Loucy (cell line): Measurements from ENCODE around the gene ARHGAP24.

ENCODE experiments used
- H2AFZ ChIP-seq: fragments of 200-600 bp; sonication (generic); 2 replicates; pipeline ENCODE4 v1.6.0; 2016; ENCODE audit warnings: antibody characterized with exemption, mild to moderate bottlenecking, low read length, moderate library complexity
- H3F3A ChIP-seq: fragments of 200-600 bp; 2 replicates; pipeline ENCODE4 v1.6.0; 2016; ENCODE audit warnings: antibody characterized with exemption, low read depth, mild to moderate bottlenecking
- H3K27me3 ChIP-seq: fragments of 200-600 bp; sonication (generic); 2 replicates; pipeline ENCODE4 v1.6.1; 2014; ENCODE audit warnings: low read length, mild to moderate bottlenecking; ENCODE audit not compliant: insufficient read depth, poor library complexity, severe bottlenecking
- H3K36me3 ChIP-seq: fragments of 200-600 bp; sonication (generic); 2 replicates; pipeline ENCODE4 v1.6.1; 2016; ENCODE audit warnings: low read length; ENCODE audit not compliant: insufficient read depth
- H3K4me1 ChIP-seq: fragments of 200-600 bp; sonication (generic); 2 replicates; pipeline ENCODE4 v1.5.1; 2014; ENCODE audit warnings: low read length, mild to moderate bottlenecking; ENCODE audit not compliant: insufficient read depth, poor library complexity, severe bottlenecking
- H3K4me2 ChIP-seq: fragments of 200-600 bp; sonication (generic); 2 replicates; pipeline ENCODE4 v1.6.0; 2014; ENCODE audit warnings: antibody characterized with exemption, low read length, low read depth, mild to moderate bottlenecking; ENCODE audit not compliant: poor library complexity, severe bottlenecking
- H3K4me3 ChIP-seq: fragments of 200-600 bp; sonication (generic); 2 replicates; pipeline ENCODE4 v1.5.1; 2014; ENCODE audit warnings: low read length, mild to moderate bottlenecking, mixed read lengths; ENCODE audit not compliant: poor library complexity, severe bottlenecking
- H3K79me2 ChIP-seq: fragments of 200-600 bp; sonication (generic); 2 replicates; pipeline ENCODE4 v1.6.1; 2014; ENCODE audit warnings: low read length; ENCODE audit not compliant: insufficient read depth
- H3K9ac ChIP-seq: fragments of 200-600 bp; sonication (generic); 2 replicates; pipeline ENCODE4 v1.6.0; 2014; ENCODE audit warnings: mild to moderate bottlenecking, low read depth, low read length, moderate library complexity; ENCODE audit not compliant: poor library complexity, severe bottlenecking
- H3K9me2 ChIP-seq: fragments of 200-600 bp; sonication (generic); replicated peaks from 2 replicates; pipeline ENCODE4 v1.6.1; 2016; ENCODE audit warnings: low read depth, low read length, mixed read lengths
- H3K9me3 ChIP-seq: fragments of 200-600 bp; sonication (generic); 2 replicates; pipeline ENCODE4 v1.6.1; 2014; ENCODE audit warnings: mild to moderate bottlenecking, antibody characterized with exemption, low read length, low read depth; ENCODE audit not compliant: insufficient read depth
- H4K20me1 ChIP-seq: fragments of 200-600 bp; sonication (generic); 2 replicates; pipeline ENCODE4 v1.6.0; 2014; ENCODE audit warnings: antibody characterized with exemption, low read length, mild to moderate bottlenecking; ENCODE audit not compliant: insufficient read depth, poor library complexity, severe bottlenecking
- EZH2phosphoT487 ChIP-seq: fragments of 200-600 bp; IDR thresholded peaks from 2 replicates; pipeline ENCODE4 v1.6.1; 2018; ENCODE audit warnings: antibody characterized with exemption, mild to moderate bottlenecking, moderate library complexity, borderline replicate concordance
- TF ChIP-seq, protein P1 (sequence below): fragments of 200-600 bp; sonication (generic); conservative IDR thresholded peaks from 2 replicates; pipeline ENCODE4 v1.5.1; 2014; ENCODE audit warnings: mild to moderate bottlenecking, antibody characterized with exemption, low read length

The ARHGAP24 gene

DNA sequence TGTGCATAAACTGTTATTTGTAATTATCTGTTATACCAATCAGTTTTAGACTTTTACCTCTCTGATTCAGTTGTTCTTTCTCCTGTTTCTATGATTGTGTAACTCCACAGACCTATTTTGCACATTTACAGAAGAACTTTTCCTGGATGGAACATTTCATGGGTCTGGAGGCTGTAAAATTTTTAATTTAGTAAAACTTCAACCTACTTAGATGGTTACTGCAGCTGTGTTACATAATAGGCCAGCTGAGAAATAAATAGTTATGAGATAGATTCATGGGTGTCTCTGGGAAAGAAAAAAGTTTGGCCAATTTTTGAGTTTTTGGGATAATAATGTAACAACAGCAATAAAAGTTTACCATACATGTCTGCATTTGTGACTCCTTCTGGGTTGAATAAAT, 253.5 kb downstream of the ARHGAP24 start:
- no peak overlapping the region for H3K4me3 ChIP-seq
- H3K9ac ChIP-seq, result no peak overlapping the region
- H3K36me3 ChIP-seq, result no peaks in the 10 kb centered on the region
- H3F3A ChIP-seq, result no peaks in the 10 kb centered on the region
- H3K9me3 ChIP-seq, result no peaks in the 10 kb centered on the region
- H3K9me2 ChIP-seq, result no peaks in the 10 kb centered on the region
- no peaks in the 10 kb centered on the region for H3K4me1 ChIP-seq
- no peaks in the 10 kb centered on the region for H3K27me3 ChIP-seq
- TF ChIP-seq, protein P1, sequence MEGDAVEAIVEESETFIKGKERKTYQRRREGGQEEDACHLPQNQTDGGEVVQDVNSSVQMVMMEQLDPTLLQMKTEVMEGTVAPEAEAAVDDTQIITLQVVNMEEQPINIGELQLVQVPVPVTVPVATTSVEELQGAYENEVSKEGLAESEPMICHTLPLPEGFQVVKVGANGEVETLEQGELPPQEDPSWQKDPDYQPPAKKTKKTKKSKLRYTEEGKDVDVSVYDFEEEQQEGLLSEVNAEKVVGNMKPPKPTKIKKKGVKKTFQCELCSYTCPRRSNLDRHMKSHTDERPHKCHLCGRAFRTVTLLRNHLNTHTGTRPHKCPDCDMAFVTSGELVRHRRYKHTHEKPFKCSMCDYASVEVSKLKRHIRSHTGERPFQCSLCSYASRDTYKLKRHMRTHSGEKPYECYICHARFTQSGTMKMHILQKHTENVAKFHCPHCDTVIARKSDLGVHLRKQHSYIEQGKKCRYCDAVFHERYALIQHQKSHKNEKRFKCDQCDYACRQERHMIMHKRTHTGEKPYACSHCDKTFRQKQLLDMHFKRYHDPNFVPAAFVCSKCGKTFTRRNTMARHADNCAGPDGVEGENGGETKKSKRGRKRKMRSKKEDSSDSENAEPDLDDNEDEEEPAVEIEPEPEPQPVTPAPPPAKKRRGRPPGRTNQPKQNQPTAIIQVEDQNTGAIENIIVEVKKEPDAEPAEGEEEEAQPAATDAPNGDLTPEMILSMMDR, result no peak
- no peak for TF ChIP-seq EZH2phosphoT487
- H3K79me2 ChIP-seq, result no peaks in the 10 kb centered on the region
- H4K20me1 ChIP-seq, result no peaks in the 10 kb centered on the region
- no peak overlapping the region for H3K4me2 ChIP-seq
- no peak overlapping the region for H2AFZ ChIP-seq

DNA sequence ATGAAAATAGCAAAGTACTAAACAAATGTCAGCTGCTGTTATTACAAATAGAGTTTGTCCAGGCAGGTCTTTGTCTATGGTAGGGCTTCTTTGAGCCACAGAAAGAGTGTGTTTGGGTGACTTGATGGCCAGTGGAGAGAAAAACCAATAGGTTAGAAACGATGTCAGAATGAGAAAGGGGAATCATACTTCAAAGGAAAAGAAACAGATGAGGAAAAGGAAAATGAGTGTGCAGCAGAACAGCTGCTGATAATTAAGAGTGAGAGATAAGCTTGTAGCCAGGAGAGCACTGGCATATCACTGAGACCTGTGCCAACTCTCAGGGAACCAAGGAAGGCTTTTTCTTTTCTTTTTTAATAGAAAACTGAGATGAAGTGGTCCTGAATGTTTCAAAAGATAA, 257.2 kb downstream of the ARHGAP24 start:
- no peaks in the 10 kb centered on the region for H3K9me2 ChIP-seq
- no peaks in the 10 kb centered on the region for H3K27me3 ChIP-seq
- H3K4me2 ChIP-seq, result no peak overlapping the region
- no peaks in the 10 kb centered on the region for H3F3A ChIP-seq
- no peaks in the 10 kb centered on the region for H3K9me3 ChIP-seq
- H3K4me1 ChIP-seq, result no peaks in the 10 kb centered on the region
- TF ChIP-seq EZH2phosphoT487, result no peak
- TF ChIP-seq, protein P1, result no peak
- H3K9ac ChIP-seq, result no peak overlapping the region
- 0 out of 2 replicates have a peak overlapping the region, but pooled peaks have one; percentile 41 for H2AFZ ChIP-seq
- no peaks in the 10 kb centered on the region for H3K36me3 ChIP-seq
- H3K79me2 ChIP-seq, result no peaks in the 10 kb centered on the region
- H3K4me3 ChIP-seq, result no peak overlapping the region
- H4K20me1 ChIP-seq, result no peaks in the 10 kb centered on the region

DNA sequence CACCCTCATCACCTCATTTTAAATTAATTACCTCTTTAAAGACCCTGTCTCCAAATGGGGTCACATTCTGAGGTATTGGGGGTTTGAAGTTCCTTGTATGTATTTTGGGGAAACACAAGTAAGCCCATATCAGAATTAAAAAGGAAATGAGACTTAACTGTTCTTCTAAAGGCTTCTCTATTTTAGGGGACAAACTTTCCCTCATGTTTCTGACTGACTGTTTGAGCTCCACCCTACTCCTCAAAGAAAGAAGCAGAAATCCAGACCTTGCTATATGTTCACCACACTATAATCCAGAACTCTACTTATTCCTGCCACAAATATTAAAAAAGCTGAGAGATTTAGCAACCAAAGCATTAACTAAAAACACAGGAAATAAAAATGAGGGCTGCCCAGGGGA, 258.8 kb downstream of the ARHGAP24 start:
- TF ChIP-seq, protein P1, result no peak
- Histone ChIP-seq H3K9ac (no peak overlapping the region), H3K4me2 (no peak overlapping the region), H3K4me1 (no peaks in the 10 kb centered on the region), H3K27me3 (no peaks in the 10 kb centered on the region), H2AFZ (no peak overlapping the region), H3K4me3 (no peak overlapping the region), H3K9me3 (no peaks in the 10 kb centered on the region), H3K9me2 (no peaks in the 10 kb centered on the region), H3K36me3 (no peaks in the 10 kb centered on the region), H3K79me2 (no peaks in the 10 kb centered on the region), H4K20me1 (no peaks in the 10 kb centered on the region), H3F3A (no peaks in the 10 kb centered on the region)
